CD4-positive, alpha-beta T cell treated with Interleukin-17A for 4 hours (primary cell): ENCODE results near the gene NFE2L2.
"Not testable (repeated sequence)": the region's sequence is repeated elsewhere in the genome, so short reads cannot be mapped to it uniquely, and the experiment has no call there.

Experiments used
- DNase-seq: peaks from one replicate; pipeline ENCODE4 v3.0.0-alpha.2; 2020; ENCODE audit warnings: mixed read lengths

NFE2L2 gene

GRCh38 chr2:177255227-177255601 lies 9.3 kb downstream of the NFE2L2 start:
- DNase-seq: no peak

- DNase-seq: no peak
These were observed 9.9 kb downstream of the NFE2L2 start for GRCh38 chr2:177254433-177255226.

- DNase-seq: no peak
These were observed 10.8 kb downstream of the NFE2L2 start for GRCh38 chr2:177253704-177254103.

GRCh38 chr2:177252808-177253531 lies 11.6 kb downstream of the NFE2L2 start:
- no peak for DNase-seq

- no peak for DNase-seq
These were observed 13.4 kb downstream of the NFE2L2 start for GRCh38 chr2:177251165-177251542.

GRCh38 chr2:177250461-177250860 lies 14.1 kb downstream of the NFE2L2 start:
- no peak for DNase-seq

GRCh38 chr2:177249038-177249437 lies 15.5 kb downstream of the NFE2L2 start:
- DNase-seq: no peak

GRCh38 chr2:177247693-177248262 lies 16.7 kb downstream of the NFE2L2 start:
- DNase-seq: no peak

GRCh38 chr2:177246523-177247030 lies 17.9 kb downstream of the NFE2L2 start:
- not testable (repeated sequence) for DNase-seq

- no peak for DNase-seq
These were observed 18.5 kb downstream of the NFE2L2 start for GRCh38 chr2:177246000-177246399.

- no peak for DNase-seq
These were observed 19.5 kb downstream of the NFE2L2 start for GRCh38 chr2:177245010-177245422.

GRCh38 chr2:177244244-177244771 lies 20.2 kb downstream of the NFE2L2 start:
- DNase-seq: no peak

- DNase-seq: no peak
These were observed 21.1 kb downstream of the NFE2L2 start for GRCh38 chr2:177243476-177243875.

GRCh38 chr2:177243073-177243472 lies 21.5 kb downstream of the NFE2L2 start:
- no peak for DNase-seq

- DNase-seq: no peak
These were observed 22.2 kb downstream of the NFE2L2 start for GRCh38 chr2:177242121-177242987.

GRCh38 chr2:177241711-177242120 lies 22.8 kb downstream of the NFE2L2 start:
- no peak for DNase-seq

- DNase-seq: peak; percentile 30
These were observed 24.4 kb downstream of the NFE2L2 start for GRCh38 chr2:177239932-177240630.

- no peak for DNase-seq
These were observed 25.5 kb downstream of the NFE2L2 start for GRCh38 chr2:177239053-177239452.

- no peak for DNase-seq
These were observed 26.6 kb downstream of the NFE2L2 start for GRCh38 chr2:177237932-177238331.

GRCh38 chr2:177235855-177236437 lies 28.6 kb downstream of the NFE2L2 start:
- no peak for DNase-seq

- no peak for DNase-seq
These were observed 30.3 kb downstream of the NFE2L2 start for GRCh38 chr2:177234267-177234666.
